Germinal center (tissue), 1 donor: Measurements from ENCODE around the gene FBXL7.

Experiments used
- DNase-seq: peaks from one replicate; pipeline ENCODE4 v3.0.0; 2012; ENCODE audit warnings: mixed read lengths, low spot score

Gene FBXL7

DNA sequence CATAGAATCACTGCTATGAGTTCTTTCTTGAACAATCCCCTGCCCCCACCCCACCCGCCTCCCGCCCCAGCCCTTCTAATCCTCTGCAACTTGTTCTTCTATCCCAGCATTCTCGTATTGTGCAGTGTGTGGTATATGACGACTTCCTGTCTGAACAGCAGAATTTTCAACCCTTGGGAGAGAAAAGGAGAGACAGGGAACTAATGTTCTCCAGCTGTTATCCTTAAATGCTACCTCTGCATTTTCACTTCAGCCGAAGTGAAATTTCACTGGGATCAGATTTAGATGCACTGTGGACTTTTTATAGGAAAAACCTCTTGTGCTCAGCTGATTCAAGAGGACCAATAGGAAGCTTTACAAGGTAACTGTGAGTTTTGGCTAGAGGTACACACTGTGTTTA, 2.2 kb downstream of the FBXL7 start:
- no peak for DNase-seq

DNA sequence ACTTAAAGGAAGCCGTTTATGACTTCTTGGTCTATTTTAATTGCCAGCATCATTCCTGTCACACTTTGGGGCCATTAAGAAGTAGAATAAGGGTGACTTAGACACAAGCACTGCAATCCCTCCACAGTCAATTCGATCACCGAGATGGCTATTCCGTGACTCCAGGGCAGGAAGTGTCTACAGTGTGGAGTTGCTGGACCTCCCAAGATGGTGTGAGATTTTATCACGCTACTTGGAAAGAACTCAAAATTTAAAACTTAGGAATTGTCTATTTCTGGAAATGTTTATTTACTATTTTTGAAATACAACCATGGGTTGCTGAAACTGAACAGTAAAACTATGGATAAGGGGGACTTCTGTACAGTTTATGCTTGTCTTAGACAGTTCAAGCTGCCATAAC, 6.2 kb downstream of the FBXL7 start:
- DNase-seq = no peak

DNA sequence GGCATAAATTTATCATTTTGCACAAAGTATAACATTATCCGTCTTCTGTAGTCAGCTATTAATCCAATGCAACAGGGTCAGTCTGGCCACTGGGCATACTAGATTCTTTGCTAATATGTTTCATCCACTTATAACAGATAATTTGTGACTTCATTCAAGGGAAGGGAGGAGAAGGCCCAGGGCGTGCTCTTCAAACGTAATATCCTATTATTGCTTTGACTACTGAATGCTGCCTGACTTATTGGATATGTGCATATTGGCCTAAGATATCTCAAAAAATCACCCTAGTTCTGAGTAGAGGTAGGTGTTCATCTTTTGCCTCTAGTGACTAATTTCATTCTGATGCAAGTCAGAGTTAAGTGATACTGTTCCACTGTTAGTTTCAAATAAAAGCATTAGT, 6.9 kb downstream of the FBXL7 start:
- no peak for DNase-seq

DNA sequence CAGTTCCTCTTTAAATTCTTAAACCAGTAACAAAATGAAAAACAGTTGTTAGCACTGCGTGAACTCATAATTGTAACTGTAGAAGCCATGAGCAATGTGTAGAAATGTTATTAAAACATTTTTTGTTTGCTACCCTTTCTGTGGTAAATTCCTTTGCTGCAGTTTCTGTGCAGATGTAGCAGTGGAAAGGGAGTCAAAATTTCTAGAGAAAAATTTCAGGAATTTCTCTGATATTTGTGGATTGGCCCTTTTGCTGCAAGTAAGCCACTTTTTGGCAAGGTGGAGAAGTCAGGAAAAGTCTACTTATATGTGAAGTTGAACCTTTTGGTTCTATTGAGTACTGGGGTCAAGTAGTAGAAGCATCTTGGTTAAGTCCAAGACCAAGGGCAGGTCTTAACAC, 10.1 kb downstream of the FBXL7 start:
- DNase-seq = no peak

DNA sequence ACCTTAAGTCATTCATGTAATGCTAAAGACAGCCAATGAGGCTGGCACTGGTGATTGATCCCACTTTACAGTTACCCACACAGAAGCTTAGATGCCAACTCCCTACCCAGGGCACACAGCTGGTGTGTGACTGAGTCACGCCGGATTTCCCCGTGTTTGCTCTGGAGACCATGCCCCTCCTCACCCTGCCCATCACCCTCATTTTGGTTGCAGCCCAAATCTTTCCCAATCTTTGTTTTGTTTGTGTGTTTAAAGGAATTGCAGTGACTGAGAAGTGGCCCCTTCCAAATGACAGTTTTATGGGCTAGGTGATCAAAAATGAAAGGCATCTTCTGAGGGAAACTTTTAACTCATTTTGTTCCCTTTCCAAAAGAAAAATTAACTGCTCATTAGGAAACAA, 10.9 kb downstream of the FBXL7 start:
- no peak for DNase-seq

DNA sequence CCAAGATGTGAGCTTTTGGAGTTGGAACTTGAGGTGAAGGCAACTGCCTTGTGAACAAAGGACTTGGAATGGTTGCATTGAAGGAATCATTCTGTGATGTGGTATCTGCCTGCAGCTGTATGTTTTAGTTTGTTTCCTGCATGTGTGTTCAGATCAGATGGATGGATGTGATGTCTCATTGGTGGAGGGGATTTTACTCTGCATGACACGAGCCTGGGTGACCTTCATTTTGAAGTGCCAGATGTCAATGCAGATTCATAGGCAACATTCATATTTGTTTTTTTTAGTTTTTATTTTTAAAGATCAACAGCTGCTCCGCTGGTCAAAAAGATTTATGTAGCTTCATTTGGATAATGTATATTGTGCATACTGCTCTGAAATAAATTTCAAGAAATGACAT, 13.5 kb downstream of the FBXL7 start:
- no peak for DNase-seq

DNA sequence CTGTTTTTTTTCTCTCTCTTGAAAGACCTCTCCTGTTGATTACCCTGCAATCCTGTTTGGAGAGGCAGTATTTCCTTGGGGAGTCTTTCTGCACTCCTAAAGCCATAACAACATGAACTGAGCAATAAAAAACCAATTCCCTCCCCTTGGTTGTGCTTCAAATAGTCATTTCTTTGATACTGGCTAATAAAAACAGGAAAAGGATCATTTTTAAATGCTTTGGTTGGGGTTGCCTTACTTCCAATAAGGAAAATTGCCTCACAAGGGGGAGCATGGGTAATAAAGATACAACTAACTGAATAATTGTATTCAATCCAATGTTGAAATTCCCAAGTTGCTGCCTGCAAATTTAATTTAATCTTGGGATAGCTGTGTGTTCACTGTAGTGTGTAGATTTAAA, 13.9 kb downstream of the FBXL7 start:
- no peak for DNase-seq

DNA sequence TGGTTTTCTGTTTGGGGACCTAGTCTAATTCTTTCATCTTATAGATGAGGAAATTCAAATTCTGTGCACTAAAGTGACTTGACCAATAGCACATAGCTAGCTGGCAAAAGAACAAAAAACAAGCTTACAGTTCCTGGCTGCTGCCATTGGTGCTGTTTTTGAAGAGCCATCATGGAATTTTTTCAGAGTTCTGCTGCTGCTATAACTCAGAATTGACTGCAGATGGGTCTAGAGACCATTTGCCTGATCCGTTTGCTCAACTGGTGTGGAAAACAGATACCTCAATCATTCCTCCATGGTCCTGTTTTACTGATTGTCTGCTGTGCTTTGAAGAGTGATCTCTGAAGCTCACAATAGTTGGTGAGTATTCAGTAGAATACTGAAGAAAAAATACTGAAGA, 15.2 kb downstream of the FBXL7 start:
- no peak for DNase-seq

DNA sequence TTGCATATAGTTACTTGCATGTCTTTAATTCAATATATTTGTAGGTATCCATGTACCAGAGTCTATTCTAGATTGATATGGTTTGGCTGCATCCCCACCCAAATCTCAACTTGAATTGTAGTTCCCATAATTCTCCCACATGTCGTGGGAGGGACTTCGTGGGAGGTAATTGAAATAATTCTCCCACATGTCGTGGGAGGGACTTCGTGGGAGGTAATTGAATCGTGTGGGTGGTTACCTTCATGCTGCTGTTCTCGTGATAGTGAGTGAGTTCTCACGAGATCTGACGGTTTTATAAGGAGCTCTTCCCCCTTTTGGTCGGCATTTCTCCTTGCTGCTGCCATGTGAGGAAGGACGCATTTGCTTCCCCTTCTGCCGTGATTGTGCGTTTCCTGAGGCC, 16.5 kb downstream of the FBXL7 start:
- no peak for DNase-seq

DNA sequence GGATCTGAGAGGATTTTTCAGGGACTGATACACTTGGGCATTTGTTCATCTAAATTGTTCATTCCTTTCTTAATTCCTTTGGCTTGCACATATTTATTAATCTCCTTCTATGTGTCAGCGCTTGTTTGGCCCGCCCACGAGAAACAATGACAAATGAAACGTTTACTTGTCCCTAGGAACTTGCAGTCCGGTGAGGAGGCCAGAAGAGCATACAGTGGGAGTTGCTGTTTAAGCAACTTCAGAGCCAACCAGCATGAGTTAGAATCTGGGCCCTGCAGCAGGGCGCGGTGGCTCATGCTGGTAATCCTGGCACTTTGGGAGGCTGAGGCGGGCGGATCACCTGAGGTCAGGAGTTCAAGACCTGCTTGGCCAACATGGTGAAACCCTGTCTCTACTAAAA, 18.8 kb downstream of the FBXL7 start:
- DNase-seq = no peak

DNA sequence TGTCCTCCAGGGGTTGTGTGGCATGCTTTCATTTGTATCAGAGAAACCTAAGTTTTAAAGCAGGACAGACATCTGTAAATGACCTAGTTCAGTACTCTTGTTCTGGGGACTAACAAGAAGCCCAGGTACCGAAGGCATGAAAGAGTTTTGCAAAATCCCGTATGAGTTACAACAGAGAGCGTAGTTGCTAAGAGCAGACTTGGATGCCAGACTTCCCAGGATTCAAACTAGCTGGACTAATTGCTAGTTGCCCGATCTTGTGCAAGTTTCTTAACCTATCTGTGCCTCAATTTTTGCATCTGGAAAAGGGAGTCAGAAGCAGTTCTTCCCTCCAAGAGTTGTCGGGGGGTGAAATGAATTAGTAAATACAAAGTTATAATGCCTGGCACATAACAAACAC, 20.9 kb downstream of the FBXL7 start:
- no peak for DNase-seq

DNA sequence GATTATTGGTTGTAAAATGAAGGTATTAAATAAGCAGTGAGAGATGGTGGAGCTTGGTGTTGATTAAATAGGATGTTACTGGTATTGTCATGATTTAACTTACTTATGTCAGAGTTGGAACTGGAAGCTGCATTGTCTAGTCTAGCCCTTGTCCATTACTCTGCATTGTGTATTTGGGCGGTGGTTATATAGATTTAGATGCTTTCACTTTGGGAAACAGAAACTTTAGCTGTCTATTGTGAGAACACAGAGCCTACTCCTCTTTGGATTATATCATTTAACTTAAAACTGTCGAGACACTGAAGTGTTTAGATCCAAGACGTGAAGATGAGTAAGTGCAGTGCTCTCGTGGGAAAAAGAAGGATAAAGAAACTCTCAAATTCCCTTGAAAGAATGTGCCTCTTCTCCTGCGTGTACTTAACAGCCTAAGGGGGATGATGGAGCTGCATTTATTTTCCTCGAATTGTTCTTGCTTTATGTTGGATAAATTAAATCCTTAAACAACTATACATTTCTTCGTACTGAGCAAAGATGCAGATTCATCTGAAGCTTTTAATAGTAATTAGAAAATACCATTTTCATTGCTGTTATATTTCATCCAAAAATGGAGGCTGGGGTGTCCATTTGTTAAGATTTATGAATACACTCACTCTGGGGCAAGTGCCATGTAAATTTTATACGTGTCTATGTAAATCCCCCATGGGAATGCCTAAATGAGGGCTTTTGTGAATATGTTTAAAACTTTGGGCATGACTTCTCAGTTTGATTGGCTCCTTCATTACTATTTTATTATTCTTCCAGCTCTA, 21.6 kb downstream of the FBXL7 start:
- DNase-seq = no peak

DNA sequence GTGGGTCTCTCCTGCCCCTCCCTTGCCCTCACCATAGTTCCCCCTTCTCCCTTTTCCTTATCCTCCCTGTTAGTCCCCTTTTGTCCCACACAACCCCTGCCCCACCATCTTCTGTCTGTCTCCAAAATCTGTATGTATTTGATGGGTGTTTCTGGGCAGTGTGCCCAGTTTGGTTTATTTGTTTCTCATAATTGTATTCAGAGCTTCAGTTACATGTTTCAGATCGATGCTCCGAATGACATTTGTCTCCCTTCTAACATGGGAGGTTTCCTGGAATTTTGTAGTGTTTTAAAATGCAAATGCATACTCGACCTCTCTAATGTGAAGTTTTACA, 22.2 kb downstream of the FBXL7 start:
- no peak for DNase-seq

DNA sequence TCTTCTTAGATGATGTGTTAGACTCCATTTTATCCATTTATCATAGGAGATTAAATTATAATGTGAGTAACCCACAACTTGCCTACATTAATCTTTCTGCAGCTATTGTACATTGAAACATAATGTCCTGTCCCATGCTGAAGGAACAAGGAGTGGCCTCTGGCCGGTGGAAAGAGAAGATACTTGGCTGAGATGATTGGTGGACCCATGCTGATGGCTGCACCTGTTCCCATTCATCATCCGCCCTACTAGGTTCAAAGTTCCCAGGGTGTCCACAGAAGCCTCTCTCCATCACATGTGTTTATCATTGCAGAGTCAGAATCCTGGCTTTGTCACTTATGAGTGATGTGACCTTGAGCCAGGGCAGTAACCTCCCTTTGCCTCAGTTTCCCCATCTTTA, 24.7 kb downstream of the FBXL7 start:
- no peak for DNase-seq

DNA sequence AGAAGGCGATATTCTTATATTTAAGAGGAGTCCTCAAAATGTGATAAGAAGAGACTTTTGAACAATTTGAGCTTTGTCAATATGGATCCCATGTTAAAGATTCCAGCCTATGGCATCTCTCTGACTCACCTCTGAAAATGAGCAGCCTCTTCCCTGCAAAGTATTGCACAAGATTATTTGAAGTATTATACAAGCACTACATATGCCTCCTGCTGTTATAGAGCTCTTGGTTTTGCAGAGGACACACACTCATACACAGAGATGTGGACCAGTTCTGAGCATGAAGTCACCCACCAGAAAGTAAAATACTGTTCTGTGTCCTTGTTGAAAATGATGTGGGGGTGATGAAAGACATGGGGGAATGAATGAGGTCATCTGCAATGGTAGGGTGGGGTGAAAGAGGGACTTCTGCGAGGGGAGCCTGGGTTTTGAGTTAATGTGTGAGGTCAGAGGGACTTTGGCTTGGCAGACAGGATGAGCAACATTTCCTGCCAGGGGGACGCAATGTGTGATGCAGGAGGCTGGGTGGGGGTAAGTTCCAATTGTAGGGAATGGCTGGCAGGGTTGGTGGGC, 25.8 kb downstream of the FBXL7 start:
- no peak for DNase-seq

DNA sequence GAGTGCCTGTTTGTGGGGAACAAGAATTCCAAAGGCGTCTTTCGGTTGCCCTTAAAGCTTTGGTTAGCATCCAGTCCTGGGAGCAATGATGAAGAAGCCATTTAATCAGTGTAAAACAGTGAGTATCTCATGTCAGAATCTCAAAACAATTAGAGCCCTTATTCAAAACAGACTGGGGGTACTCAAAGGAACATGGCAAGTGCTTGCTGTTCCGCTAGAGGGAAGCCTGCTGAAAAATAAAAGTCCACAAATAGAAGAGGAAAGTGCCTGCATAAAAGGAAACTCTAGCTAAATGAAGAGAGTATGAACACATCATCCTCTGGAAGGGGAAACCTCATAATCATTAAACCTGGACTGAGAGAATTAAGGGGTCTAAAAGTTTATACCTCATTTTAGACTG, 26.4 kb downstream of the FBXL7 start:
- no peak for DNase-seq

DNA sequence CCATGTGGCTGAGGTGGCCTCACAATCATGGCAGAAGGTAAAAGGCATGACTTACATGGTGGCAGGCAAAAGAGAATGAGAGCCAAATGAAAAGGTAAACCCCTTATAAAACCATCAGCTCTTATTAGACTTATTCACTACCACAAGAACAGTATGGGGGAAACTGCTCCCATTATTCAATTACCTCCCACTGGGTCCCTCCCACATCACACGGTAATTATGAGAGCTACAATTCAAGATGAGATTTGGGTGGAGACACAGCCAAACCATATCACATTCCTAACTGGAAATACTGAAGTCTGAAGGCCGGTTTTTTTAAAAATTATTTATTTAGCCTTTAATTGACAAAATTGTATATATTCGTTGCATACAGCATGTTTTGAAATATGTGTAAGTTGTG, 28.5 kb downstream of the FBXL7 start:
- no peak for DNase-seq

DNA sequence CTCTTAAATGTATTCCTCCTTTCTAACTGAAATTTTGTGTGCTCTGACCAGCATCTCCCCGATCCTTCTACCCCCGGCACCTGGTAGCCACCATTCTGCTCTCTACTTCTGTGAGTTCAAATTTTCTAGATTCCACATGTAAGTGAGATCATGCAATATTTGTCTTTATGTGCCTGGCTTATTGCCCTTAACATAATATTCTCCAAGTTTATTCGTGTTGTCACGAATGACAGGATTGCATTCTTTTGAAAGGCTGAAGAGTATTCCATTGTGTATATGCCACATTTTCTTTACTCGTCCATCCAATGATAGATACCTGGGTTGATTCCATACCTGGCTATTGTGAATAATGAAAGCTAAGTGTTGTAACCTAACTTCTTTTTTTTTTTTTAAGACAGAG, 29.0 kb downstream of the FBXL7 start:
- DNase-seq = no peak

DNA sequence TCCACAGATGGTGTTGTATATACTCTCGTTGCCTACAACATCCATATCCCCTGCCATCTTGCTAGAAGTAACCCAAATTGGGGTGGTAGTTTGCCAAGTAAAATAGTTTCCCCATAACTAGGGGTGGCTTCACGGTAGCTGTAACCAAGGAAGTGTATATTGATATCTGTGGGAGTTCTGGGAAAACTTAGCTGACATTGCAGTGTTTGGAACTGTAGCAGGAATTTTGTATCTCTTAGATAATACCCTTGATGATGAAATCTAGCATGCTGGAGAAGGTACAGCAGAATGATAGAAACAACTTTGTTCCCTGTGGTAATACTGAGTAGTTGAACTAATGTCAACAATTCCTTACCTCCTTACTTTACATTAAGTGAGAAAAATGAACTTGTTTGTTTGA, 29.8 kb downstream of the FBXL7 start:
- no peak for DNase-seq

DNA sequence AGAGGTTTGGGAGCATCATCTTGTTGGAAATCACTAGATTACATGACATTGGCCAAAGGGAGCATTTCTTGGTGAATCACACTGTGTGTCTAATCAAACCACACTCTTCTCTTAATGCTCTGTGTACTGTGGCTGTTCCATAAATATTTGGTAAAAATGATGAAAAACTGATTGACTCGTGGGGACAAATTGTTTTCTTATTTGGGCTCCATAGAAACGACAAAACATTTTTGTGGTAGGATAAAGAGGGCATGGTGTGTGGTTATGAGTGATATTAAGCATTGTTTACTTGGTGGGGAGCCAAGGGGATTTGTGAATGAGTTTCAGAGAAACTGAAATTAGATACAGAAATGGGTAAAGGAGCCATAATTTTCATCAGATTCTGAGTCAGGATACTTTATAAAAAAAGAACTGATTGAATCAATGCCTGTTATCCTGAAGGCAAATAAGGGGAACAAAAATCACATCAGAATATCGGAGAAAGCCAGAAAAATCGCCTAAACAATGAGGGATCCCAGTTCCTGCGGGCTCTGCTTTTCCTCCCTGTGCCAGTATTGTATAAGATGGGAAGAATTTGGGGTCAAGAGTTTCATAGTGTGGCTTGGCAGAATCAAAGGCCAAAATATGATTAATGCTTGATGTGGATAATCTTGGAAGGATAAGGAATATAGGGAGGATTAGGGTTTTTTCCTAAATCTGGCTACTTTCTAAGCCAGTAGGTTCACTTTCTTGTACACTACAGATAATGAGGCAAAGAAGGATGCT, 33.3 kb downstream of the FBXL7 start:
- DNase-seq = no peak

DNA sequence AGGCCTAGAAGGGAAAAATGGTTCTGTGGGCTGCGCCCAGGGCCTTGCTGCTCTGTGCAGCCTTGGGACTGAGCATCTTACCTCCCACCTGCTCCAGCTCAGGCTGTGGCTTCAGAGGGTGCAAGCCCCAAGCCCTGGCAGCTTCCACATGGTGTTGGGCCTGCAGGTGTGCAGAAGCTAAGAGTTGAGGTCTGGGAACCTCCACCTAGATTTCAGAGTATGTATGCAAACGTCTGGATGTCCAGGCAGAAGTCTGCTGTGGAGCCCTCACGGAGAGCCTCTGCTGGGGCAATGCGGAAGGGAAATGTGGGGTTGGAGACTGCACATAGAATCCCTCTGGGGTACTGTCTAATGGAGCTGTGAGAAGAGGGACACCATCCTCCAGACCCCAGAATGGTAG, 36.0 kb downstream of the FBXL7 start:
- no peak for DNase-seq

DNA sequence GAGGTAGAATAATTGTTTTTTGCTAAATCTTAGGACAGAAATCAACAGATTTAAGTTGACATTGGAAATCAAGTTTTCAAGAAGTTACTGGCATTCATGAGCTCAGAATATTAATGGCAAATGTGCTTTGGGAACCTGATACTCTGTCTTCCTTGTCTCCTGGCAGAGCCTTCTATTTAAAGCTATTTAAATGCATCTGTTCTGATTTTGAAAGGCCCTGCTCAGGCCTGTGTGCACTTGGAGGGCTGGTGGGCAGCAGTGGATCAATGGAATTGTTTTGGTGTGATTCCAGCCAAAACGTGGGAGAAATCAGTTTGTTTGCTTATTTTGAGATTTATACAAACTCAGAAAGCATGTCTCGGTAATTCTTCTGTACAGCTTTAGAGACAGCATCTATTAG, 38.5 kb downstream of the FBXL7 start:
- DNase-seq = no peak

DNA sequence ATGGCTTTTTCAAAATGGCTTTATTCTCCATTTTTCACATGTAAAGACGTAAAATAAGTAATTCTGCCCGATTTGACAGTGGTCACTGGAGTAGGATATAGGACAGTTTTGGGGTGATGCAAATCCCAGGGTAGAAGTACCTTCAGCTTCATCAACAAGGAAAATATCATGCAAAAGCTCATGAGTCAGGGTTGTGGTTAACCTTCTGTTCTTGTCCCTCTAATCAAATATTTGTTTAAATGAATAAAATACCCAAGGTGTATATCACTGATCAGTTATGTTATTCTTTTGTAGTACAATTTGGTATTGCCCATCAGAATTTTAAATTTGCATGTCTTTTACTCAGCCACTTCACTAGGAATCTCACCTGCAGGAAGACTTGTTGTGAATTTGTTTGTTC, 40.0 kb downstream of the FBXL7 start:
- DNase-seq = no peak

DNA sequence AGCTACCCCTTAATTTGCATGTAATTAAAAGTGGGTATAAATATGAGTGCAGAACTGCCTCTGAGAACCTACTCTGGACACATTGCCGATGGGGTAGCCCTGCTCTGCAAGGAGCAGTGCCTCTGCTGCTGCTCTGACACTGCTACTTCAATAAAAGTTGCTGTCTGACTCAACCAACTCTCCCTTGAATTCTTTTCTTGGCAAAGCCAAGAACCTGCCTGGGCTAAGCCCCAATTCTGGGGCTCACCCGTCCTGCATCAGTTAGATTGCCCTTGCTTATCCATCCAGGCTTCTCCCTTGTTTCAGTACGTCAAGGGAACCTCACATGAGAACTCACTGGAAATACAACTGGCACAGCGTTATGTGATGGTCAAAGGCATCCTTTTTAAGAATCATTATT, 44.1 kb downstream of the FBXL7 start:
- DNase-seq = no peak
